Ascending aorta (tissue), 2 donors: ENCODE results near the gene HIVEP2. TPM values are rescaled to one million over a fixed set of nuclear protein-coding genes. Genes with fewer than 3 reads are reported as not detected.

Source experiments
- DNase-seq, 2 donors: peaks; one replicate each; pipeline ENCODE4 v3.0.0-alpha.2; 2019; ENCODE audit warnings: low spot score in 2 of 2
- H3K27ac ChIP-seq, 2 donors: fragments of 200-600 bp; sonication (generic); one replicate each; pipeline ENCODE4 v1.5.1; 2016 to 2017; ENCODE audit warnings: mild to moderate bottlenecking in 1 of 2
- H3K27me3 ChIP-seq: fragments of 200-600 bp; sonication (generic); one replicate; pipeline ENCODE4 v1.5.1; 2017
- H3K36me3 ChIP-seq, 2 donors: fragments of 200-600 bp; sonication (generic); one replicate each; pipeline ENCODE4 v1.5.1; 2016
- H3K4me1 ChIP-seq, 2 donors: fragments of 200-600 bp; sonication (generic); one replicate each; pipeline ENCODE4 v1.5.1; 2016 to 2017; ENCODE audit warnings: mild to moderate bottlenecking in 1 of 2
- H3K4me3 ChIP-seq, 2 donors: fragments of 200-600 bp; sonication (generic); one replicate each; pipeline ENCODE4 v1.5.1; 2016 to 2017; ENCODE audit warnings: mild to moderate bottlenecking in 1 of 2
- H3K9me3 ChIP-seq, 2 donors: fragments of 200-600 bp; sonication (generic); one replicate each; pipeline ENCODE4 v1.5.1; 2016
- intact Hi-C: fragments of 100-400 bp; cut with DNase I; formaldehyde crosslinking; loops from one replicate; pipeline ENCODE4 v1.15.1; 2023
- total RNA-seq: library from RNA; depleted of rRNA; stranded (reverse); fragments of >200 nt; gene quantifications from one replicate; pipeline ENCODE4 v1.1.0, GENCODE V29; 2016
- TF ChIP-seq, protein P1 (sequence below), 3 experiments: fragments of 200-600 bp in 2 of 3; fragments of 450-650 bp in 1 of 3; sonication (generic) in 2 of 3; IDR thresholded peaks; one replicate each; pipeline ENCODE4 v1.5.1; 2016 to 2019; ENCODE audit warnings: antibody characterized with exemption in 3 of 3, mild to moderate bottlenecking in 1 of 3, moderate library complexity in 1 of 3

HIVEP2 gene
- total RNA-seq, 1 donor from 2014 or later, result 14.5 TPM

DNA sequence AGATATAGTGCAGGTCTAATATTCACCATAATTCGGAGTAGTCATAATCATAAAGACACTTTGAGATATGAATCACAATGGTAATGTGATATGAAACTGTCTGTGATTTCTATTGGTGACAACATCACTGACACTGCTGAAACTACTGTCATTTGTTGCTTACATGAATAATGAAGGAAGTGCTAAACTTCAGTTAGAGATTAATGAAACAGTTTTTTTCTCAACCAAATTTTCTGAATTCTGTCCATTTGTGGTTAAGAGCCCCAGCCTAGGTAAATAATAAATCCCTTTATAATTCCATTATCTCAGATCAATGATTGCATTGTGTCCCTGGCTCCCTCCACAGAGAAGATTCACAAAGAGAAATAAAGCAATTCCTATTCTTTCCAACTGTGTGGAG, 122.6 kb downstream of the HIVEP2 start:
- H3K27ac ChIP-seq, result no peak overlapping the region
- no peaks in the 10 kb centered on the region for H3K9me3 ChIP-seq
- DNase-seq, result no peak
- TF ChIP-seq, protein P1, sequence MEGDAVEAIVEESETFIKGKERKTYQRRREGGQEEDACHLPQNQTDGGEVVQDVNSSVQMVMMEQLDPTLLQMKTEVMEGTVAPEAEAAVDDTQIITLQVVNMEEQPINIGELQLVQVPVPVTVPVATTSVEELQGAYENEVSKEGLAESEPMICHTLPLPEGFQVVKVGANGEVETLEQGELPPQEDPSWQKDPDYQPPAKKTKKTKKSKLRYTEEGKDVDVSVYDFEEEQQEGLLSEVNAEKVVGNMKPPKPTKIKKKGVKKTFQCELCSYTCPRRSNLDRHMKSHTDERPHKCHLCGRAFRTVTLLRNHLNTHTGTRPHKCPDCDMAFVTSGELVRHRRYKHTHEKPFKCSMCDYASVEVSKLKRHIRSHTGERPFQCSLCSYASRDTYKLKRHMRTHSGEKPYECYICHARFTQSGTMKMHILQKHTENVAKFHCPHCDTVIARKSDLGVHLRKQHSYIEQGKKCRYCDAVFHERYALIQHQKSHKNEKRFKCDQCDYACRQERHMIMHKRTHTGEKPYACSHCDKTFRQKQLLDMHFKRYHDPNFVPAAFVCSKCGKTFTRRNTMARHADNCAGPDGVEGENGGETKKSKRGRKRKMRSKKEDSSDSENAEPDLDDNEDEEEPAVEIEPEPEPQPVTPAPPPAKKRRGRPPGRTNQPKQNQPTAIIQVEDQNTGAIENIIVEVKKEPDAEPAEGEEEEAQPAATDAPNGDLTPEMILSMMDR (IDR thresholded peaks at IDR 0.05), result no peak
- no peaks in the 10 kb centered on the region for H3K36me3 ChIP-seq
- H3K27me3 ChIP-seq, result no peaks in the 10 kb centered on the region
- intact Hi-C loops, result no loop called here
- peaks cover 2 to 21% of the 10 kb centered on the region in 2 donors for H3K4me1 ChIP-seq
- no peak overlapping the region for H3K4me3 ChIP-seq

- no peak overlapping the region for H3K27ac ChIP-seq
- TF ChIP-seq, protein P1 (IDR thresholded peaks at IDR 0.05), result no peak
- intact Hi-C loops, result no loop called here
- no peaks in the 10 kb centered on the region for H3K9me3 ChIP-seq
- no peak for DNase-seq
- H3K4me1 ChIP-seq, result peaks cover 2 to 21% of the 10 kb centered on the region in 2 donors
- H3K4me3 ChIP-seq, result no peak overlapping the region
- no peaks in the 10 kb centered on the region for H3K27me3 ChIP-seq
- H3K36me3 ChIP-seq, result no peaks in the 10 kb centered on the region
Measured at GRCh38 chr6:142821860-142822259, 123.1 kb downstream of the HIVEP2 start.

DNA sequence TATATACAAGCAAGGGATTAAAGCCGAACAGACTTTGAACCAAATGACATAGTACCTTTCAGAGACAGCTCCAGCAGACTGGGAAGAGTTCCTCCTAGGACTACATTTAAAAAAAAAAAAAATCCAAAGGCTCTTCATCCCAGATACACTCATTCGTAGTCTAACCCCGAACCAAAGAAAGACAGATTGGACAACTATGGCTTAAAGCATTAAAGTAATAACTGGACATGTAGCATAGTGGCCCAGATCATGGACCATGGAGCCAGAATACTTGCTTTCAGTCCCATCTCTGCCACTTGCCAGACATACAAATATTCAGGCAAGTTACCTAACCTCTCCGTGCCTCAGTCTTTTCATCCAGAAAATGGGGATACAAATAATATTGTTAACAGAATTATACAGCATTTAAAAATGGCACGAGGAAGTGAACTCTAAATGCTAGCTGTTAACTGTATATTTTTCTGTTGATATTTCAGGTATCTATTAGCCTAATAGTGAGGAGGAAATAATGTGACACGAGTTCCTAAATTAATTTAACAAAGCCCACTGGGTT, 123.7 kb downstream of the HIVEP2 start:
- Histone ChIP-seq H3K27ac (peak overlapping the region in 1 of 2 donors; percentile 37), H3K4me3 (no peak overlapping the region), H3K27me3 (no peaks in the 10 kb centered on the region), H3K9me3 (no peaks in the 10 kb centered on the region), H3K4me1 (peaks cover 2 to 22% of the 10 kb centered on the region in 2 donors), H3K36me3 (no peaks in the 10 kb centered on the region)
- intact Hi-C loops, result no loop called here
- DNase-seq, result no peak
- TF ChIP-seq, protein P1 (IDR thresholded peaks at IDR 0.05), result no peak

- Histone ChIP-seq H3K9me3 (no peaks in the 10 kb centered on the region), H3K36me3 (no peaks in the 10 kb centered on the region), H3K4me3 (peak overlapping the region; percentile 48 to 56), H3K27ac (peak overlapping the region; percentile 37 to 57), H3K4me1 (peaks cover 2 to 26% of the 10 kb centered on the region in 2 donors), H3K27me3 (no peaks in the 10 kb centered on the region)
- DNase-seq, result no peak
- TF ChIP-seq, protein P1 (IDR thresholded peaks at IDR 0.05), result no peak
- intact Hi-C loops, result no loop called here
Measured at GRCh38 chr6:142820338-142821051, 124.5 kb downstream of the HIVEP2 start.

- peak overlapping the region; percentile 37 to 57 for H3K27ac ChIP-seq
- peak overlapping the region; percentile 48 to 56 for H3K4me3 ChIP-seq
- no peak for DNase-seq
- no peaks in the 10 kb centered on the region for H3K36me3 ChIP-seq
- intact Hi-C loops, result no loop called here
- no peaks in the 10 kb centered on the region for H3K27me3 ChIP-seq
- H3K4me1 ChIP-seq, result peaks cover 2 to 28% of the 10 kb centered on the region in 2 donors
- no peaks in the 10 kb centered on the region for H3K9me3 ChIP-seq
- TF ChIP-seq, protein P1 (IDR thresholded peaks at IDR 0.05), result no peak
Measured at GRCh38 chr6:142819603-142820337, 125.2 kb downstream of the HIVEP2 start.
